HUES64 (cell line): ENCODE data around the gene BRD3OS.
"Not testable (repeated sequence)": the region's sequence is repeated elsewhere in the genome, so short reads cannot be mapped to it uniquely, and the experiment has no call there.

Experiments
- H3K27ac ChIP-seq: 2 replicates; pipeline ENCODE4 v1.7.0; 2013; ENCODE audit warnings: low read depth, low read length, inconsistent platforms
- H3K27me3 ChIP-seq: 2 replicates; pipeline ENCODE4 v1.6.1; 2013; ENCODE audit warnings: mild to moderate bottlenecking, low read length; ENCODE audit not compliant: insufficient read depth
- H3K36me3 ChIP-seq: 2 replicates; pipeline ENCODE4 v1.6.1; 2013; ENCODE audit warnings: mild to moderate bottlenecking, low read length; ENCODE audit not compliant: insufficient read depth
- H3K4me1 ChIP-seq: 2 replicates; pipeline ENCODE4 v1.6.1; 2013; ENCODE audit warnings: mild to moderate bottlenecking, low read length, moderate library complexity; ENCODE audit not compliant: insufficient read depth
- H3K4me3 ChIP-seq: 2 replicates; pipeline ENCODE4 v1.5.1; 2013; ENCODE audit warnings: mild to moderate bottlenecking, low read length, moderate library complexity
- H3K9ac ChIP-seq: 2 replicates; pipeline ENCODE4 v1.6.1; 2013; ENCODE audit warnings: mild to moderate bottlenecking, low read depth, low read length
- H3K9me3 ChIP-seq: 2 replicates; pipeline ENCODE4 v1.6.1; 2013; ENCODE audit warnings: low read depth, low read length; ENCODE audit not compliant: insufficient read depth
- WGBS: fragments of 150-250, 120-280 bp; methylation state at CpG from one replicate; pipeline ENCODE4 v1.1.7; 2013; ENCODE audit warnings: missing lambda C conversion rate; 5-methylcytosine and 5-hydroxymethylcytosine counted together

The BRD3OS gene

GRCh38 chr9:134071149-134071548 is 45.9 kb downstream of the BRD3OS start:
- Histone ChIP-seq H3K9me3 (peaks cover 8% of the 10 kb centered on the region; the same call in 1 of the 2 replicates), H3K4me1 (no peaks in the 10 kb centered on the region), H3K4me3 (no peak overlapping the region), H3K27ac (no peak overlapping the region), H3K36me3 (no peaks in the 10 kb centered on the region), H3K27me3 (peaks cover 24% of the 10 kb centered on the region), H3K9ac (no peak overlapping the region)
- WGBS = 86% methylated on average over 12 of the region's 12 CpGs

- H3K27ac ChIP-seq = not testable (repeated sequence)
Measured at GRCh38 chr9:134072683-134073082, 47.4 kb downstream of the BRD3OS start.

GRCh38 chr9:134073500-134073899 is 48.2 kb downstream of the BRD3OS start:
- Histone ChIP-seq H3K9ac (no peak overlapping the region), H3K4me1 (no peaks in the 10 kb centered on the region), H3K27ac (no peak overlapping the region), H3K27me3 (peaks cover 24% of the 10 kb centered on the region), H3K36me3 (no peaks in the 10 kb centered on the region), H3K4me3 (no peak overlapping the region), H3K9me3 (peaks cover 13% of the 10 kb centered on the region)
- 89% methylated on average over 6 of the region's 6 CpGs for WGBS

More at GRCh38 chr9:134072683-134073082, 47.4 kb downstream of the BRD3OS start:
- not testable (repeated sequence) for H3K4me1 ChIP-seq, H3K36me3 ChIP-seq, H3K9ac ChIP-seq, H3K4me3 ChIP-seq
- WGBS = 85% methylated on average over 7 of the region's 7 CpGs
- Histone ChIP-seq H3K27me3 (peaks cover 24% of the 10 kb centered on the region), H3K9me3 (peaks cover 13% of the 10 kb centered on the region)

GRCh38 chr9:134075689-134076088 is 50.4 kb downstream of the BRD3OS start:
- H3K36me3 ChIP-seq, H3K27me3 ChIP-seq, H3K4me1 ChIP-seq, H3K27ac ChIP-seq, H3K9ac ChIP-seq, H3K4me3 ChIP-seq: not testable (repeated sequence)
- 89% methylated on average over 31 of the region's 31 CpGs for WGBS
- H3K9me3 ChIP-seq = peaks cover 20% of the 10 kb centered on the region

GRCh38 chr9:134076644-134077043 is 51.4 kb downstream of the BRD3OS start:
- WGBS = no CpG with 5 or more reads among the region's 1 CpG
- Histone ChIP-seq H3K9me3 (peaks cover 17% of the 10 kb centered on the region), H3K27me3 (0 out of 2 replicates have a peak, but pooled peaks cover 2% of the 10 kb centered on the region), H3K4me3 (no peak overlapping the region), H3K27ac (no peak overlapping the region), H3K36me3 (no peaks in the 10 kb centered on the region), H3K4me1 (no peaks in the 10 kb centered on the region), H3K9ac (no peak overlapping the region)
